ENCODE measurements around the gene IRF1.

GRCh38 chr5:132468656-132469379, 21.8 kb downstream of the IRF1 start:
- TF ChIP-seq CTCF (IDR thresholded peaks at IDR 0.05) = no peak
- TF ChIP-seq POLR2A (IDR thresholded peaks at IDR 0.05) = no peak
- TF ChIP-seq POLR2AphosphoS5 (IDR thresholded peaks at IDR 0.05) = no peak
- no peak for TF ChIP-seq EP300 (IDR thresholded peaks at IDR 0.05)
